ENCODE measurements around the gene CLDN14. TPM values are rescaled to one million over a fixed set of nuclear protein-coding genes. Genes with fewer than 3 reads are reported as not detected.

Gene CLDN14
- total RNA-seq, 8 experiments from 2014 or later: 0.25 to 1.4 (median 0.45) TPM; not detected in 3

GRCh38 chr21:36511484-36512220 is 31.7 kb upstream of the CLDN14 start:
- Histone ChIP-seq H3K27ac (no peak overlapping the region), H3K4me3 (no peak overlapping the region), H3K4me1 (replicated peaks in 1 of 2) (no peaks in the 10 kb centered on the region)
- WGBS, 10 experiments: 0 to 86% (median 42%) methylated on average over 1 to 4 of the region's 5 CpGs; no CpG with 5 or more reads in 2 of the 10 experiments
- in situ Hi-C loops (cut with MboI; ENCODE audit: low pct_unique_long_range_greater_than_20kb in 2 of 9, low sequenced_read_pairs in 9 of 9, unreplicated experiment in 9 of 9): loop anchor here in 3 of 9 experiments (25.0 kb wide), 2 partner anchors 401 to 426 kb away; no protein-coding TSS in a partner anchor
- ATAC-seq (replicated peaks in 6 of 8): peak in 3 of 8 experiments; percentile 88 to 90 (median 90)

GRCh38 chr21:36510911-36511310 is 31.0 kb upstream of the CLDN14 start:
- in situ Hi-C loops (cut with MboI; ENCODE audit: low pct_unique_long_range_greater_than_20kb in 2 of 9, low sequenced_read_pairs in 9 of 9, unreplicated experiment in 9 of 9): loop anchor here in 3 of 9 experiments (25.0 kb wide), 2 partner anchors 401 to 426 kb away; no protein-coding TSS in a partner anchor
- 24 to 100% (median 78%) methylated on average over 1 to 3 of the region's 6 CpGs; no CpG with 5 or more reads in 4 of the 10 experiments for WGBS, 10 experiments

DNA sequence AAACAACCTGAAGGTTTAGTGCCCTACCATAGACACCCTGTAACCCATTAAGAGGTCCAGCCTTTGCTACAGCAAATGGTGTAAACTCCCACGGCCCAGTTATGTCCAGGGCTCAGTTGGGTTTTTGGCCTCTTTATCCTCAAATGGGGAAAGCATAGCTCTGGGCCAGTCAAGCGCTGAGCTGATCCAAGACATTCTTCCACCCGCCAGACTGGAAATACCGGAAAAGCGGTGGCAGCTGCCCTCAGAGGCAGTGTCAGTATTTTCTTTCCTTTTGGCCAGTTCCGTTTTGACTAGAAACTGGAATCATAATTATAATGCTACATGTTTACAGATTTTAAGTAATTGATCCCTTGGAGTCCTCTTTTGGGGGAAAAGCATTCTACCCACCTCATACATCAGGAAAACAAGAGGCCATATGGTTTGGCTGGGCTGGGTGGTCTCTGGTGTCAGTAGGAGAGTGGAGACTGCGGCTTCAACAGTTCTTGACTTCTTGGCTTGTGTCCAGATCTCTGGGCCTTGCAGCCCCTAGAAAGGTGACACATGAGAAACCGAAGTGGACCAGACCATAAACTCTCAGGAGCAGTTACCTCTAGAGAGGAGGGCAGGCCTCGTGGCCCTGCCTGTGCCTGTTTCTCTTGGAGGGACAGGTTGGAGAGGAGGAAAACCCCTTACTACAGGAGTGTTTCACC is 30.2 kb upstream of the CLDN14 start:
- ATAC-seq (replicated peaks in 6 of 8): no peak
- Histone ChIP-seq H3K4me1 (replicated peaks in 1 of 2) (no peaks in the 10 kb centered on the region), H3K4me3 (no peak overlapping the region), H3K27ac (no peak overlapping the region)
- in situ Hi-C loops (cut with MboI; ENCODE audit: low pct_unique_long_range_greater_than_20kb in 2 of 9, low sequenced_read_pairs in 9 of 9, unreplicated experiment in 9 of 9): loop anchor here in 4 of 9 experiments (10.0 to 25.0 kb wide), 3 partner anchors 85 to 427 kb away; no protein-coding TSS in a partner anchor
- WGBS, 10 experiments: 55 to 100% (median 89%) methylated on average over 1 to 8 of the region's 9 CpGs

More at GRCh38 chr21:36510911-36511310, 31.0 kb upstream of the CLDN14 start:
- H3K27ac ChIP-seq: no peak overlapping the region
- no peak for ATAC-seq (replicated peaks in 6 of 8)
- no peaks in the 10 kb centered on the region for H3K4me1 ChIP-seq (replicated peaks in 1 of 2)
- no peak overlapping the region for H3K4me3 ChIP-seq

GRCh38 chr21:36508948-36509347 is 29.0 kb upstream of the CLDN14 start:
- WGBS, 10 experiments: 60 to 100% (median 83%) methylated on average over 1 to 5 of the region's 9 CpGs; no CpG with 5 or more reads in 2 of the 10 experiments
- H3K4me1 ChIP-seq (replicated peaks in 1 of 2): no peaks in the 10 kb centered on the region
- in situ Hi-C loops (cut with MboI; ENCODE audit: low pct_unique_long_range_greater_than_20kb in 2 of 9, low sequenced_read_pairs in 9 of 9, unreplicated experiment in 9 of 9): loop anchor here in 4 of 9 experiments (10.0 to 25.0 kb wide), 3 partner anchors 86 to 428 kb away; no protein-coding TSS in a partner anchor
- no peak overlapping the region for H3K27ac ChIP-seq
- no peak for ATAC-seq (replicated peaks in 6 of 8)
- no peak overlapping the region for H3K4me3 ChIP-seq

- Histone ChIP-seq H3K4me1 (replicated peaks in 1 of 2) (no peaks in the 10 kb centered on the region), H3K4me3 (no peak overlapping the region), H3K27ac (no peak overlapping the region)
- in situ Hi-C loops (cut with MboI; ENCODE audit: low pct_unique_long_range_greater_than_20kb in 2 of 9, low sequenced_read_pairs in 9 of 9, unreplicated experiment in 9 of 9): loop anchor here in 4 of 9 experiments (10.0 to 25.0 kb wide), 3 partner anchors 87 to 430 kb away; no protein-coding TSS in a partner anchor
- ATAC-seq (replicated peaks in 6 of 8): peak in 2 of 8 experiments; percentile 43 to 62
- whole genome bisulfite sequencing, 10 experiments: 0 to 100% (median 55%) methylated on average over 1 to 8 of the region's 9 CpGs; no CpG with 5 or more reads in 3 of the 10 experiments
Observed at GRCh38 chr21:36507397-36508018, 27.6 kb upstream of the CLDN14 start.

GRCh38 chr21:36506482-36506881 is 26.6 kb upstream of the CLDN14 start:
- WGBS, 10 experiments: 33 to 75% (median 61%) methylated on average over 1 to 9 of the region's 9 CpGs; no CpG with 5 or more reads in 3 of the 10 experiments
- H3K4me3 ChIP-seq: no peak overlapping the region
- ATAC-seq (replicated peaks in 6 of 8): no peak
- no peak overlapping the region for H3K27ac ChIP-seq
- in situ Hi-C loops (cut with MboI; ENCODE audit: low pct_unique_long_range_greater_than_20kb in 2 of 9, low sequenced_read_pairs in 9 of 9, unreplicated experiment in 9 of 9): loop anchor here in 4 of 9 experiments (10.0 to 25.0 kb wide), 3 partner anchors 88 to 431 kb away; no protein-coding TSS in a partner anchor
- no peaks in the 10 kb centered on the region for H3K4me1 ChIP-seq (replicated peaks in 1 of 2)

- in situ Hi-C loops (cut with MboI; ENCODE audit: low pct_unique_long_range_greater_than_20kb in 2 of 9, low sequenced_read_pairs in 9 of 9, unreplicated experiment in 9 of 9): loop anchor here in 4 of 9 experiments (10.0 to 25.0 kb wide), 3 partner anchors 90 to 433 kb away; no protein-coding TSS in a partner anchor
- WGBS, 10 experiments: 5 to 43% (median 18%) methylated on average over 1 to 5 of the region's 5 CpGs
- no peaks in the 10 kb centered on the region for H3K4me1 ChIP-seq (replicated peaks in 1 of 2)
- no peak overlapping the region for H3K27ac ChIP-seq
- H3K4me3 ChIP-seq: no peak overlapping the region
- no peak for ATAC-seq (replicated peaks in 6 of 8)
Observed at GRCh38 chr21:36504067-36505058, 24.4 kb upstream of the CLDN14 start.

GRCh38 chr21:36502365-36502764 is 22.4 kb upstream of the CLDN14 start:
- 40 to 82% (median 75%) methylated on average over 1 to 2 of the region's 2 CpGs; no CpG with 5 or more reads in 4 of the 10 experiments for WGBS, 10 experiments
- ATAC-seq (replicated peaks in 6 of 8): no peak
- in situ Hi-C loops (cut with MboI; ENCODE audit: low pct_unique_long_range_greater_than_20kb in 2 of 9, low sequenced_read_pairs in 9 of 9, unreplicated experiment in 9 of 9): loop anchor here in 4 of 9 experiments (10.0 to 25.0 kb wide), 3 partner anchors 92 to 435 kb away; no protein-coding TSS in a partner anchor

DNA sequence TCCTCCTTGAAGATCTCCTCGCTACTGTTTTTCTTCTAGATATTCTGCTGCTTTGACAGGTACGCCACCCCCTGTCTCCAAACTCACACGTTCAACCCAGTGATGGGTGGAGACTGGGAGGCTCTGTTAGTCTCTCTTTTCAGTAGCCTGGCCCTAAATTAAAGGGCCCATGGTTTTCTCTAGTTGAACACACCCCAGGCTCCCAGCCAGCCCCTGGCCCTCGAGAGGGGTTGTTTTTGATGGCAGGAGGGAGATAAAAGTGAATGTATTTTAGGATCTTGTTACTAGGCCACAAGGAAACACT is 21.6 kb upstream of the CLDN14 start:
- Histone ChIP-seq H3K27ac (no peak overlapping the region), H3K4me1 (replicated peaks in 1 of 2) (no peaks in the 10 kb centered on the region), H3K4me3 (no peak overlapping the region)
- in situ Hi-C loops (cut with MboI; ENCODE audit: low pct_unique_long_range_greater_than_20kb in 2 of 9, low sequenced_read_pairs in 9 of 9, unreplicated experiment in 9 of 9): loop anchor here in 4 of 9 experiments (10.0 to 25.0 kb wide), 3 partner anchors 93 to 436 kb away; no protein-coding TSS in a partner anchor
- ATAC-seq (replicated peaks in 6 of 8): no peak
- 0 to 84% (median 64%) methylated on average over 1 to 4 of the region's 4 CpGs; no CpG with 5 or more reads in 3 of the 10 experiments for WGBS, 10 experiments

More at GRCh38 chr21:36502365-36502764, 22.4 kb upstream of the CLDN14 start:
- Histone ChIP-seq H3K27ac (no peak overlapping the region), H3K4me3 (no peak overlapping the region), H3K4me1 (replicated peaks in 1 of 2) (no peaks in the 10 kb centered on the region)

GRCh38 chr21:36499578-36500471 is 19.9 kb upstream of the CLDN14 start:
- H3K27ac ChIP-seq: no peak overlapping the region
- H3K4me3 ChIP-seq: no peak overlapping the region
- in situ Hi-C loops (cut with MboI; ENCODE audit: low pct_unique_long_range_greater_than_20kb in 2 of 9, low sequenced_read_pairs in 9 of 9, unreplicated experiment in 9 of 9): loop anchor here in 5 of 9 experiments (10.0 to 25.0 kb wide), 3 partner anchors 95 to 437 kb away; no protein-coding TSS in a partner anchor
- WGBS, 10 experiments: 20 to 90% (median 71%) methylated on average over 1 to 13 of the region's 25 CpGs
- H3K4me1 ChIP-seq (replicated peaks in 1 of 2): no peaks in the 10 kb centered on the region
- peak in 3 of 8 experiments; percentile 72 to 88 (median 75) for ATAC-seq (replicated peaks in 6 of 8)

DNA sequence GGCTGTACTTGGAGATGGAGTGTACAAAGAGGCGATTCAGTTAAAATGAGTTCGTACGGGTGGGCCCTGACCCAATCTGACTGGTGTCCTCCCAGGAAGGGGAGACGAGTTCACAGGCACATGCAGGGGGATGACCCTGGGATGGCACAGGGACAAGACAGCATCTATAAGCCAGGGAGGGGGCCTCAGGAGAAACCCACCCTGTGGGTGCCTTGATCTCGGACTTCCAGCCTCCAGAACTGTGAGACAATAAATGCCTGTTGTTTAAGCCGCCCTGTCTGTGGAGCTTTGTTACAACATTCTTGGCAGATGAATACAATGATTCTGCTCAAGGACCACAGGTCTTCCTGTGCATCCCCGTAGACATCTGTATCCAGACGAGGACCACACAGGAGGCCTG is 14.6 kb upstream of the CLDN14 start:
- in situ Hi-C loops (cut with MboI; ENCODE audit: low pct_unique_long_range_greater_than_20kb in 2 of 9, low sequenced_read_pairs in 9 of 9, unreplicated experiment in 9 of 9): loop anchor here in 1 of 9 experiments (25.0 kb wide), 1 partner anchor 418 kb away; no protein-coding TSS in a partner anchor
- no peak overlapping the region for H3K27ac ChIP-seq
- H3K4me3 ChIP-seq: no peak overlapping the region
- H3K4me1 ChIP-seq (replicated peaks in 1 of 2): no peaks in the 10 kb centered on the region
- ATAC-seq (replicated peaks in 6 of 8): no peak
- WGBS, 10 experiments: 67 to 100% (median 88%) methylated on average over 1 to 5 of the region's 8 CpGs; no CpG with 5 or more reads in 4 of the 10 experiments

Data from motor neuron (in vitro differentiated cells).